ENCODE measurements around the gene CCDC28B.

CCDC28B gene

DNA sequence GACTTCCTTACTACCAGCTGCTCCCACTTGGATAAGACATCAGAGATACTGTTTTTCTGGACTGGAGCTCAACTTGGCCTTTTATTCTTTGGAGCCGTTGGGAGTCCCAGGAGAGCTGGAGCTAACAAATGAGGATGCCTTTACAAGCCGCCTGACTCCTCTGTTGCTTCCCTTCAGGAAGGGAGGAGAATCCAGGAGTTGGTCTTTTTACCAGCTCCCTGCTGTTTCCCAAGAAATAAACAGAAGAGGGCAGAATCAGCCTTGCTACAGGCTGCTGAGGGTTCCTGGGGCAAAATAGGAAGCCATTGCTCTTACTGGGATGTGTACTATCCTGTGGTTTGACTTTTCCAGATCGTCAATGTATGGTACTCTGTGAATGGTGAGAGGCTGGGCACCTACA, 23.3 kb downstream of the CCDC28B start:
- no peak for DNase-seq

- no peak for DNase-seq
These were observed 23.9 kb downstream of the CCDC28B start for GRCh38 chr1:32224285-32224684.

DNA sequence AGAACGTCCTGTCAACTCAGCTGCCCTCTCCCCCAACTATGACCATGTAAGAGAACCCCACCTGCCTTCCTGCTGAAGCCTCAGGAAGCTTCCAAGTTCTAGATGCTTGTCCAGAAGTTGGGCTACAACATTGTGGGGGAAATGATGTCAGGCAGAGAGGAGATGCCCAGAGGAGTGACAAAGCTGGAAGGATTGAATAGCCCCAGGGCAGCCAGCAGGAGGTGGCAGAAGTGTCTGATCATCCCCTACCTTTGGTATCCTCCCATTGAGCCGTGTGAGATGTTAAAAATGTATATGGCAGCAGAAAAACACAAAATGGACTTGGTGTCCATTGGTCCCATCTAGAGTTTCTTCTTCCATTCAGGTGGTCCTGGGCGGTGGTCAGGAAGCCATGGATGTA, 28.4 kb downstream of the CCDC28B start:
- no peak for DNase-seq

DNA sequence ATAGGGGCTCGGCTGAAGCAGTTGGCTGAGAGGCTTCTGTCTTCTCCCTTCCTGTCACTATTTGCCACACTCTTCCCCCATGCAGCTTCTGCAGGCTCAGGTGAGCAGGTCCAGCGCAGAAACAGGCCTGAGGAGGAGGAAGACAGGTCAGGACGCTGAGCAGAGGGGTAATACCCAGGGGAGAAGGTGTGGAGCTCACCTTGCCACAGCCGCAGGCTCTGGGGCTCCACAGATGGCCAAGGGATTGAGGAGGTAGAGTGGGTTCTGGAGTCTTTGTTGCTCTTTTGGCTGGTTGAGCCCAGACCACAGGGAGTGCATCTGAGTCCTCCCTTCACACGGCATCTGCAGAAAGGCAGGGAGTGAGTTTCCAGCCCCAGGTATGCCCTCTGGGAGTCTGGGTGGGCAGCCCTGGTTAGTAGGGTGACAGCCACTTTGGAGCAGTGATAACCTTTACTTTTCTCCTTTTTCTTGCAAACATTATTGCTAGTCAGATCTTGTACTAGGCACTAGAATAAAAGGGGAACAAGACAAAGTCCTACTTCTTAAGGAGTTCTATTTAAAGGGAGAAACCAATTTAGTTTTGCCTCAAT, 31.5 kb downstream of the CCDC28B start:
- DNase-seq = no peak

DNA sequence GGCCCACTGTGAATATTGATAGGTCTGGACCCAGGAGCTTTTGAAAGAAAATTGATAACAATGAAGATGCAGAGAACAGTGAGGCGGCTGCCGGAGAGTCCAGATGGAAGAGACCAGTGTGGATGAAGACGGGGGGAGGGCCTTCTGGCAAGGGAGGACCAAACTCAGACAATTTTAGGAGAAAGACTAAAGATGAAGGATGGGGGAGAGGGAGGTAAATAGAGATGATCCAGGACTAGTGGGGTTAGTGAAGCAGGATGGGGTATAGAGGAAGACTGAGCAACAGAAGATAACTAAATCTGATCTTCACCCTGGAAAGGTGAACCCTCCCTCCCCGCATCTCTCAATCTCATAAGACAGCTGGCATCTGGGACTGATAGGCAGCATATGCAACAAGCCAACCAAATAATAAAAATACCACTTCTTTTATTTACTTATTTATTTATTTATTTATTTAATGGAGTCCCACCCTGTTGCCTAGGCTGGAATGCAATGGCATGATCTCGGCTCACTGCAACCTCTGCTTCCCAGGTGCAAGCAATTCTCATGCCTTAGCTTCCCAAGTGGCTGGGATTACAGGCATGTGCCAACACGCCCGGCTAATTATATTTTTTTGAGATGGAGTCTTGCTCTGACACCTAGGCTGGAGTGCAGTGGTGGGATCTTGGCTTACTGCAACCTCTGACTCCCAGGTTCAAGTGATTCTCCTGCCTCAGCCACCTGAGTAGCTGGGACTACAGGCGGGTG, 32.3 kb downstream of the CCDC28B start:
- no peak for DNase-seq

GRCh38 chr1:32234792-32235191, 34.4 kb downstream of the CCDC28B start:
- DNase-seq = no peak

GRCh38 chr1:32239337-32239736, 38.9 kb downstream of the CCDC28B start:
- DNase-seq = no peak

- DNase-seq = no peak
These were observed 39.4 kb downstream of the CCDC28B start for GRCh38 chr1:32239790-32240139.

DNA sequence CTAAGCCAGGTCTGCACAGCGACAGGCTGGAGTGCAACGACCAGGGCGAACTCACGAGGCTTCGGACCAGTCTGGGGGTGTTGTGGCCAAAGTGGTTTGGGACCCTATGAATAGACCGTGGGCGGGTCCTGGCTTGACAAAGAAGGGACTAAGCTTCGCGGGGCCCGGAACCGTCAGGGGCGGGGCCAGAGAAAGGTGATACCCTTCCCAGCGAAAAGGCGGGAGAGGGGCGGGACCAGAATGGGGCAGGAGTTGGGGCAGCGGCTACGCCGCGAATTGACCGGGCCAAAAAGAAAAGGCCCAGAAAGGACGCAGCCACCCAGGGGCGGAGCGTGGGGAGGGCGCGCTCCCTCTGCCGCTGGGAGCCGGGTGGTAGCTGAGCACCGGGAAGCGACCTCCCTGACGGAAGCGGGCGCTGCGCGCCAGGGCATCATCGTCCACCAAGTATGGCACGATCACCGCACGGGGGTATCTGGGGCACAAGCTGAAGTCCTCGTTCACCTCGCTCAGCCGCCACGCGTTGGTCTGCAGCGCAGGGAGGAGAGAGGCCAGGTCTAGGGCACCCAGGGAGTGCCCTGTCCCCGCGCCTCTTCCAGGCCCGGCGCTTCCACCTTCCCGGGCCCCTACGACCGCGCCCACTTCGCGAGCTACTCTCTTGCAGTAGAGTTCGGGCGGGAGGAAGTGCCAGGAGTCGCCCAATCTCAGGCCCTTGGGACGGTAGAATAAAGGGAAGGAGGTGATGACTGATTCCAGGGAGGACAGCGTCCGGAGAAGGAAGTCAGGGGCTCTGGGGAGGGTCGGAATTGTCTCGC, 40.0 kb downstream of the CCDC28B start:
- DNase-seq = peak; percentile 55

GRCh38 chr1:32241001-32241763, 40.8 kb downstream of the CCDC28B start:
- DNase-seq = peak; percentile 42

DNA sequence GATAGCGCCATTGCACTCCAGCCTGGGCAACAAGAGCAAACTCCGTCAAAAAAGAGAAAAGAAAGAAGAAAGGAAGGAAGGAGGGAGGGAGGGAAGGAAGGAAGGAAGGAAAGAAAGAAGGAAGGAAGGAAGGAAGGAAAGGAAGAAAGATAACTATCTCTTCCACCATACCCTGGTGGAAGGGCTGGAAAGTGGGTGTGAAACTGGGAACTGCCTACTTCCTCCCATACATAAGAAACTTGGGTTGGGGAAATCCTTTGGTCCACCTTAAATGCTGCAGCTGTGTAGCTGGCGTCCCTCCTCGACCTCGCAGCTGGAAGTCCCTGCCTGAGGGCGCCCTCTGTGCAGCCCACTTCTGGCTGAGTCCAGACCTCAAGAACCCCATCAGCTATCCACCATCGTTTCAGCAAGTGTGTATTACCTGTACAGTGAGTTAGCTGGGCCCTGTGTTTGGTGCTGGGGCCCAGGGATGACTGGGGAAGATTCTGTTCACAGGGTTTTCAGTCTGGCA, 42.0 kb downstream of the CCDC28B start:
- no peak for DNase-seq

DNA sequence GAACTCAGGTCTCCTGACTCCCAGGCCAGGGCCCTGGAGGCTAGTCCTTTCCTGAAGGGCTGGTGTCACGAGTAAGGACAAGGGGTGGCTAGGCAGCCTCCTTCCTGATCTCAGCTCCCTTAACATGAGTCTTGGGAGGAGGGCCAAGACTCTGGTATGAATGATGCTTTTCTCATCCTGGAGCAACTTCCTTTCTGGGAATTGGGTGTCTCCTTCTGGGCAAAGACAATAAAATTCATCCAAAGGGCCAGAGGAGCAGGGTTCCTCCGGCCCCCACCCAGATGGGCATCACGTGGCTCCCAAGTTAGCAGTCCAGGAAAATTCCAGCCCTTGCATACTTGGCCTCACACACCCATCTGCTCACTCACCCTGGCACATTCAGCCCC, 46.5 kb downstream of the CCDC28B start, which contains the start of gene FAM167B:
TSS of gene FAM167B (plus strand) at position 335 of the 386 bp plus-strand sequence. CDS start 200 bp downstream, outside the sequence.
- no peak for DNase-seq

GRCh38 chr1:32247452-32247851, 47.1 kb downstream of the CCDC28B start:
- no peak for DNase-seq

- DNase-seq = peak; percentile 81
These were observed 47.8 kb downstream of the CCDC28B start for GRCh38 chr1:32247983-32248889.

DNA sequence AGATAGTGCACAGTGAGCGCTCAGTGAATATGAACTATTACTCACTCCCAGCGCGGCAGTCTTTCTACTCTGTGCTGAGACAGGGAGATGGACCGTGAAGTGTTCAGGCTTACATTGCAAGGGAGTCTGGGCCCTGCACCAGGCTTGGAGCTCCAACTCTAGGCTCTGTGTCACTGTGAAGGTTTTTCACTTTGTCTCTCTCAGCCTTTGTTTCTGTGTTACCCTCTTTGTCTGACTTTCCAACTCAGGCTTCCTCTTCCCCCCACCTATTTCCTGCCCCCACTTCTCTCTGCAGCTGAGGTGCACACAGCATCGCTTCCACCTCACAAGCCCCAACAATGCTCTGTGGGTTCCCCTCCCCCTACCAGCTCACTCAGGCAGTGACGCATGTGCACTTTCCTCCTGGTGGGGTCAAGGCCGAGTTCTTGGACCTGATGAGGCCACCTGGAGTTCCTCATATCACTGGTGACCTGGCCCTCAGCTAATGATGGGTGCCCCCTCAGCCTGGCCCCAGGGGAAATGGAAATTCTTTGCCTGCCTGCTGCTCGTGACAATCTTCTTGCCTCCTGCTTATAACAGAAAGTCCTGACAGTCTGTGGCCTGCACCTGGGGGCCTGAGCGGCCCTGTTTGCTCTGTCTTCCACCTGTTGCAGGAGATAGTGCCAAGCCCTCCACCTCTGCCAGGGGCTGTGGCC, 49.6 kb downstream of the CCDC28B start:
- DNase-seq = peak; percentile 25

GRCh38 chr1:32250893-32251716, 50.7 kb downstream of the CCDC28B start, which contains the start of gene LCK:
LCK (plus strand) TSS chr1:32251265; CDS start chr1:32274330, 23,065 bp downstream.
- DNase-seq = no peak

Data from hematopoietic multipotent progenitor cell treated with erythropoietin and hydrocortisone succinate and interleukin-3 and kit ligand, for 6 days (in vitro differentiated cells).